GM19468 (cell line): Measurements from ENCODE around the gene UNC119B.

Experiments used
- ATAC-seq: cut with Tn5 transposase; IDR thresholded peaks from one replicate; pipeline ENCODE4 v1.9.1; 2021; ENCODE audit warnings: mild to moderate bottlenecking, moderate library complexity, moderate number of reproducible peaks; ENCODE audit not compliant: unreplicated experiment; ENCODE audit errors: extremely low read depth

The UNC119B gene

DNA sequence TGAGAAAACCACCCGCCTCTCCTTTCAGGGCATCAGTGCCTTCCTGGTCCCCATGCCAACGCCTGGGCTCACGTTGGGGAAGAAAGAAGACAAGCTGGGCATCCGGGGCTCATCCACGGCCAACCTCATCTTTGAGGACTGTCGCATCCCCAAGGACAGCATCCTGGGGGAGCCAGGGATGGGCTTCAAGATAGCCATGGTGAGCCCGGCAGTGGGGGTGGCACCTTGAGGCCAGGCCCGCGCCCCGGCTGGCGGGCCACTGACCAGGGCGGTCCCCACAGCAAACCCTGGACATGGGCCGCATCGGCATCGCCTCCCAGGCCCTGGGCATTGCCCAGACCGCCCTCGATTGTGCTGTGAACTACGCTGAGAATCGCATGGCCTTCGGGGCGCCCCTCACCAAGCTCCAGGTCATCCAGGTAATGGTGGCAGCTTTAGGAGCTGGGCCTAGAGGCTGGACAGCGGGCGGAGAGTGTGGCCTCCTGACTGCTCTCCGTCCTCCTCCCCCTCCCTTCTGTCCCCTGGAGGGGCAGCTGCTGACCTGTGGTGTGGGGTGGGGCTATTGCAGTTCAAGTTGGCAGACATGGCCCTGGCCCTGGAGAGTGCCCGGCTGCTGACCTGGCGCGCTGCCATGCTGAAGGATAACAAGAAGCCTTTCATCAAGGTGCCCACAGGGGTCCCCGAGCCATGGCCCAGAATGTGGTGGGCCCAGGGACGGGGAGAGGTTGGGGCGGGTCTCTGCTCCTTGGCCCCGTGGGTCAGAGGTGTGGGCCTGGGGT, 28.2 kb downstream of the UNC119B start:
- ATAC-seq = no peak

DNA sequence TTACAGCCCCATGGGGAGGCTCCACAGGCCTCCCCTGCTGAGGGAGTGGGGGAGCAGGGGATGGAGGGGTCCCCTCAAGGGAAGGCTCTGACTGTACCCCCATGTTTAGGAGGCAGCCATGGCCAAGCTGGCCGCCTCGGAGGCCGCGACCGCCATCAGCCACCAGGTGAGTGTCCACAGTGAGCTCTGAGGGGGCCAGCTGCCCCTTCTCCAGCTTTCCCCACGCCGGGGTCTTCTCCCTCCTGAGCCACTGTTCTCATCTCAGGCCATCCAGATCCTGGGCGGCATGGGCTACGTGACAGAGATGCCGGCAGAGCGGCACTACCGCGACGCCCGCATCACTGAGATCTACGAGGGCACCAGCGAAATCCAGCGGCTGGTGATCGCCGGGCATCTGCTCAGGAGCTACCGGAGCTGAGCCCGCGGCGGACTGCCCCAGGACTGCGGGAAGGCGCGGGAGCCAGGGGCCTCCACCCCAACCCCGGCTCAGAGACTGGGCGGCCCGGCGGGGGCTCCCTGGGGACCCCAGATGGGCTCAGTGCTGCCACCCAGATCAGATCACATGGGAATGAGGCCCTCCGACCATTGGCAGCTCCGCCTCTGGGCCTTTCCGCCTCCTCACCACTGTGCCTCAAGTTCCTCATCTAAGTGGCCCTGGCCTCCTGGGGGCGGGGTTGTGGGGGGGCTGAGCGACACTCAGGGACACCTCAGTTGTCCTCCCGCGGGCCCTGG, 28.9 kb downstream of the UNC119B start:
- no peak for ATAC-seq

DNA sequence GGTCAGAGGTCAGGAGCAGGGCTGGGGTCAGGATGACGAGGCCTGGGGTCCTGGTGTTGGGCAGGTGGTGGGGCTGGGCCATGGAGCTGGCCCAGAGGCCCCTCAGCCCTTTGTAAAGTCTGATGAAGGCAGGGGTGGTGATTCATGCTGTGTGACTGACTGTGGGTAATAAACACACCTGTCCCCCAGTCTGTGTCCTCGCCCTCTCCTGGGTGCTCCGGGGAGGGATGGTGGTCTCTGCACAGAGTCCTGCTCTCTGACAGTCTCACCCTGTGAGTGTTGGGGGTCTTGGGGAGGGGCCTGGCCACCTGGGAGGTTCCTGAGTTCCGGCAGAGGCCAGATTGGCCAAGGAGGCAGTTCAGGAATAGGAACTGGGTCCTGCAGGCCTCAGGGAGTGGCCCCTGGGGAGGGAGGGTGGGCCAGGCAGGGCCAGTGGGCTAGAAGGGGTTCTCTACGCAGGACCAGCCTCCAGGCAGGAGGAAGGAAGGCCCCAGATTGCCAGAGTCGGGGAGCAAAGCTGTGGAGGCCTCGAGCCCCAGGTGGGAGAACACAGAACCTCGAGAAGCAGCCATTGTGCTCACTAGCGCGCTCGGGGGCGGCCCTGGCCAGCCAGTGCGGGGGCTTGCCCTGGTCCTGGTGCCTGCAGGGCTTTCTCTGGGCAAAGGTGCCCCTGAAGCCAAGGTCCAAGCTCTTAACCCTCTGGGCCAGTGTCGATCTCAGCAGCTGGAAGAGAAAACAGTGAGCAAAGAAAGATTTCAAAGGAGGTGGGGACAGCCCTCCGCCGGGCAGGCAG, 29.8 kb downstream of the UNC119B start:
- ATAC-seq = no peak

DNA sequence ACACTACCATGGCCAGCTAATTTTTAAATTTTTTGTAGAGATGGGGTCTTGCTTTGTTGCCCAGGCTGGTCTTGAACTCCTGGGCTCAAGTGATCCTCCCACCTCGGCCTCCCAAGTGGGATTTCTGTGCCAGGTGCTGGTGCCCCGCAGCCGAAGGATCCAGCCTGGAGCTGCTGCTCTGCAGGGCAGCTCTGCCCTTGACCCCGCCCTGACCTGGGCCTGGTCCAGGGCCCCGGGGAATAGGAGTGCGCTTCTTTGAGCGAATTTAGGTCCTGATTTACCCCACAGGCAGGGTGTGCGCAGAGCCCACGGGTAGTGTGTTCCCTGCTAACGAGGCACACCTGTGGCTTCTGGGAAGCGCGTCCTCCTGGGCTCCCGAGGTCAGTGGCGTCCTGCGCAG, 30.6 kb downstream of the UNC119B start:
- no peak for ATAC-seq

DNA sequence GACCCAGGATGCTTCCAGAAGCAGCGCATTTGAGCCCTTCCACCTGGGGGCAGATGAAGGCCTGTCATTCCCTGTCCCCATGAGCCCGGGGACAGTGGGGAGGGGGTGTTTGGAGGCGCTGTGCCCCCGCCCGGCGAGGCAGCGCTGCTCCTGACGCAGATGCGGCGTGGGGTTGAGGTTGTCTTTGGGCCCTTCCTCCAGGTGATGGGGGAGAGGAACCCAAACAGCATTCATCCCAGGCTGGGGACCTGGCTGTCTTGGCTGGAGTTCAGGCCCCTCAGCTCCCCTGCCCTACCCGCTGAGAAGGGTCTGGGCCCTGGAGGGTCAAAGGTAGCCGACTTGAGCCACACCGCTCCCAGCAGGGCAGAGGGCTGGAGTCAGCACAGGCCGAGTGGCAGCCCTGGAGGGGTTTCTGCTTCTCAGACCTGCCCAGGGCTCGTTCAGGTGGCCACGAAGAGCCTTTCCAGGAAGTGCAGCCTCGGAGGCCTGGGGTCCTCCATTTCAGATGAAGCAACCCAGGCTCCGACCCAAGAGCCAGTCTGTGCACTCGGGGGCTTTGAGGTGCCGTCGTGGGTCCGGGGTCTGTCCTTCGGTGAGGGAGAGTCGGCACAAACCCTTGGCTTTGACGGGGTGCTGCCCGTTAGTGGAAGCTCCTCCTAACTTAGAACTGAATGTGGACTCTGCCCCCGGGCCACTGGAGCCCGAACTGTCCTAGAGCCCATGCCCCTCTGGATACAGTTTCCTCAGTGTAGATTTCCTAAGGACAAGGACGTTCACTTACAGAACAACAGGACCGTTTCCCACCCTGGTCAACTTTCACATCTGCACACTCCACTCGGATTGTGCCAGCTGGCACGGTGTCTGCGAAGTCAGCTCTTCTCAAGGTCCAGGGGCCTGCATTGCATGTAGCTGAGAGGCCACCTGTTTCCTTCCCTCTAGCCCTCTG, 31.5 kb downstream of the UNC119B start:
- no peak for ATAC-seq

DNA sequence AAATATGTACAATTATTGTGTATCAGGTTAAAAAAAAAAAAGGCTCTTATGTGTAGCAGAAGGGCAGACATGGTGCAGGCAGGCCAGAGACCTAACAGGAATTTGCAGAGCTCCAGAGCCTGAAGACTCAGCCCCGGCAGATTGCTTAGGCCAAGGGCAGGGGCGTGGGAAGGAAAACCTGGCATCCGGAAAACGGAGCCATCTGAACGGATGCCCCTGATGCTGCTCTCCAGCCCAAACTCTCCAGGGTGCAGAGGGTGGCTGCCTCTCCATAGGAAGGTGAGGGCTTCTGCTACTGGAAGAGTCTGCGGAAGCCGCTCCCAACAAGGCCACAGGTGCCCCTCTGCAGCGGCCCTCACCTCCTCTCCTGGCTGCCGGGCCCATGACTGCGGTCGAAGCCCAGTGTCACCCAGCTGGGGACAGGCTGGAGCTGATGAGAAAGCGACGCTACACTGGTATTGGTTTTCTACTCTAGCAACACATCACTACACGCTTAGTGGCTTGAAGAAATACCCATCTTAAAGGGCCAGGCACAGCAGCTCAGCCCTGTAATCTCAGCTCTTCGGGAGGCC, 34.8 kb downstream of the UNC119B start:
- no peak for ATAC-seq

DNA sequence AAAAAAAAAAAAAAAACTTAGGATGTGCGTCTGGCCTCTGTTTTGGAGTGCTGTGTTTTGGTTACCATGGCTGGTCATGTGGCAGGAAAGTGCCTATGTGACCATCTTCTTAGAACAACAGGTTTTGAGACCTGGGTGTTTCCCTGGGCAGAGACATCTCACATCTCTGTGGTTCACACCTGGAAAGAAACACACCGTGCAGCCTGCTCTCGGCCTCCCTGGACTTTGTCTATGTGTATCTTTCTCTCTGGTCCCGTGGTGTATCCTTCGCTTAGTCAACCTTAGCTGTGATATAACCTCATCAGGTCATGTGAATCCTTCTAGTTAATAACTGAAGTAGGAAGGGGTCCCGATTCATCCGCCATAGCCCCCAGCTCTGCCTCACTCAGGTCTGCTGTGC, 38.0 kb downstream of the UNC119B start:
- no peak for ATAC-seq

DNA sequence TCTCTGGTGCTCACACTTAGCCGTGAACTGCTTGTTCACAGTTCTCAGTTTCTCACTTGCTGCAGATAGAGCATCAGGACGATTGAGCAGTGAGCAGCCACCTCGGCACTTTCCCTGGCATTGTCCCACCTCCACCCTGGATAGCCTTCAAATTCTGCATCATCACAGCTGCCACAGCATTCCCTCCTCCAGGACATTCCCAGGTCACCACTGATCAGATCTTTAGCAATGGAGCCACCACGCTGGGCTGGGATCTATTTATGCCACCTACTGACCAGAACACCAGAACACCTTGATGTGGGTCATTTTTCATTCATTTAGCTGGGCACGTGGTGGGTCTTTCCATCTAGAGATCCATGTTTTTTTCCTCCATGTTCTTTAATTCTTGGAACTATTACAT, 39.0 kb downstream of the UNC119B start:
- ATAC-seq = no peak

DNA sequence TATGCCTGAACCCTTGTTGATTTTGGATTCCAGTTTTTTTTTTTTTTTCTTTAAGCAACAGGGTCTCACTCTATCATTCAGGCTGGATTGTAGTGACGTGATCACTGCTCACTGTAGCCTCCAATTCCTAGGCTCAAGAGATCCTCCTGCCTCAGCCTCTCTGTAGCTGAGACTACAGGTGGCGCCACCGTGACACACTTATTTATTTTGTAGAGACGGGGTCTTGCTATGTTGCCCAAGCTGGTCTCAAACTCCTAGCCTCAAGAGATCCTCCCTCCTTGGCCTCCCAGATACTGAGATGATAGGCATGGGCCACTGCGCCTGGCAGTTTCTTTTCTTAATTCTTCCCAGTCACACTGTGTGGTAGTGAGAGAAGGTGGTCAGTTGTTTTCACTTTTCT, 40.5 kb downstream of the UNC119B start:
- ATAC-seq = no peak

DNA sequence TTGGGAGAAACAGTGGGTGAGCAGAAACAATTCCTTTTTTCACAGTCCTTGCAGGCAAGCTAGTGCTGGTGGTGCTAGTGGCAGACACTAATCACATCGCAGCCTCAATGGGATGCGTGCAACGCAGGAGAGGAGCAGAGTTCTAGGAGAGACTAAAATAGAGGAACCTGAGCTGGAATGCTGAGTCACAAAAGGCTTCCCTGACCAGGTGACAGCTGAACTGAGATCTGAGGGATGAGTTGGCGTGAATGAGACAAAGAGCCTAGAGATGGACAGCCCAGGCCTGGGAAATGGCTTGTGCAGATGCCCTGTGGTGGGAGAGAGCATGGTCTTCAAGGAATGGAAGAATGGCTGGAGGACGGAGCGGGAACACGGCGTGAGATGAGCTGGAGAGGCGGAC, 41.1 kb downstream of the UNC119B start:
- ATAC-seq = no peak

DNA sequence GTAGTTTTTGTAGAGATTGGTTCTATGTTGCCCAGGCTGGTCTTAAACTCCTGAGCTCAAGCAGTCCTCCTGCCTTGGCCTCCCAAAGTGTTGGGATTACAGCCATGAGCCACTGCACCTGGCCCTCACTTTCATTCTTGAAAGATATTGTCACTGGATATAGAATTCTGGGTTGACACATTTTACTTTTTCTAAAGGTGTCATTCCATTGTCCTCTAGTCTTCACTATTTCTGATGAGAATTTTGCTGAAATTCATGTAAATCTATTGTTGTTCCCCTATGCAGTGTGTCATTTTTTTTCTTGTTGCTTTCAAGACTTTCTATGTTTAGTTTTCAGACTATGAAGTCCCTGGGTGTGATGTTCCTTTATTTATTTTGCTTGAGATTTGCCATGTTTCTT, 44.5 kb downstream of the UNC119B start:
- ATAC-seq = no peak

DNA sequence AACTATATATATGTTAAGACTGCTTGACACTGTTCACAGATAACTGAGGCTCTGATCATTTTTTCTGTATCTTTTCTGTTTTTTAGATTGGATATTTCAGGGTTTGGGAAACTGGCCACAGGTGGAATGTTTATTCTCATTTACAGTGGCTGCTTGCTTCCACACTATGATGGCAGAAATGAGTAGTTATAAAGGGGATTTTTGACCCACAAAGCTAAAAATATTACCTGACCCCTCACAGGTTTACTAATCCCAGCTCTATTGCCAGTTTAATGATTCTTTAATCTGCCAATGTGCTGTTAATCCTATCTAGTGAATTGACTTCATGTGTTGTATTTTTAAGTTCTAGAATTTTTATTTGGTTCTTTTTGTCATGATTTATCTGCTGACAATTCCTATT, 45.0 kb downstream of the UNC119B start:
- ATAC-seq = no peak

DNA sequence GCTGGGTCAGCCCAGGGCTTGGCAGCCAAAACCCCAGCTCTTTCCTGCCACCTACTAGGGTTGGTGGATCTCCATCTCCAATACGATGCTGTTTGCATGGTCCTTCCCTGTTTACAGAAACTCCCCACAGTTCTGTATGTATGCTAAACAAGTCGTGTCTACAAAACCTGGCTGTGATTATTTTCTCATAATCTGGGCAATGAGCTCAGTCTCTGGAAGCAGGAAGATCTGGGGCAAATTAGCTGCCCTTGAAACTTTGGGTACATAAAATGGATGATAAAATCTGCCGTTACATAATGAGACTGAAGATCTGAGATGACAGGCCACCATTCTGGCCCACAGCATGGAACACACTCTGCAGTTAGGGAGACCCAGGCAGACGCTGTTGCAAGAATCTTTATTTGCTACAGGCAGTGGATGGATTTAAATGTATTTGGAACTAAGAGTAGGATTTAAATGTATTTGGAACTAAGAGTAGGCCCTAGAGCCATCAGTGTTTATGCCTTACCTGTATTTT, 47.0 kb downstream of the UNC119B start:
- no peak for ATAC-seq

DNA sequence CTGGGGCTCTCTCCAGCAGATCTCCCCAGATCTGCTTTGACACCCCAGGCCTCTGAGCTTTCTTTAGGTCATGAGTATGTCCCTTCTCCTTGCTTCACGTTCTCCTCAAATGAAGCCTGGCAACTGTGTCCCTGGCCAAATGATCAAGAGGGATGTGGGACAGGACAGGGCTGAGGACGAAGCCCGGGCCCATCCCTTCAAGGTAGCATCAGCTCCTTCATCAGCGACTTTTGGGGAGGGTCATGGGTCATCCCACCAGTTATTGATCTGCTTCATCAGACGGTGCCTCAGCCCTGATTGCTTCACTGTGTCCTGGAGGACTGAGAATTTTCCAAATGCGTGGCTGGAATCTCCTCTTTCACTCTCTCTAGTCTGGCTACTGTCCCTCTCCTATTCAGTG, 47.7 kb downstream of the UNC119B start:
- ATAC-seq = no peak

DNA sequence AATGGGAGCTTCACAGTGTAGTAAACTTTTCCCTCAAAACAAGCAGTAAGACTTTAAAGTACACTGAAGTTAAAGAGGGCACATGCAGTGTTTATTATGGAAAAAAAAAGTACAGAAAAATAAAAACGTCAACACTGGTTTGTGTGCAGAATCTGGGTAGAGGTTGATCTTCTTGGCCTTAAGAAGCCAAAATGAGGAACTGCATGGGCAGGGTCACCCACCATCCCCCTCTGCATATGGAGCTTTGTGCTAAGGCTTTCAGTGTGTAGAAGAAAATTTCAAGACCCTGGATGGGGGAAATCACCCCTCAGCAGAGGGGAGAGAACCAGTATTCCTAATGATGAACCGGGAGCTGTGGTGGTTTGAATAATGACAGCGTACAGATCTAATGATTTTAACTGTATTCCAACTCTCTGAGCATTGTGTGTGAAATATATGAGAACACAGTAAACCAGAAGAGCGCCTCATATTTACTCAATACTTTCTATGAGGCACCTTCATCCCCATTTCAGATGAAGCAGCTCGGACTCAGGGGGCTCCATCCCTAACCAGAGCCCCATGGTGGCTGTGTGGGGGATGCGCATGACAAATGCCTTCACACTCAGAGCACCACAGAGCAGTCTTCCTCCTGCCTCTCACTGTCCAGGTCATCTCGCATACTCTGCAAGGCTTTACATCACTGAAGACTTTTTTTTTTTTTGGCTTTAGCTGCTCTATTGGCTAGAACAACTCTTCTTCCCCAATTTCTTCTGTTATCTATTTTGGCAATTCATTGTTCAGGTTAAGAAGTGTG, 48.7 kb downstream of the UNC119B start:
- no peak for ATAC-seq

DNA sequence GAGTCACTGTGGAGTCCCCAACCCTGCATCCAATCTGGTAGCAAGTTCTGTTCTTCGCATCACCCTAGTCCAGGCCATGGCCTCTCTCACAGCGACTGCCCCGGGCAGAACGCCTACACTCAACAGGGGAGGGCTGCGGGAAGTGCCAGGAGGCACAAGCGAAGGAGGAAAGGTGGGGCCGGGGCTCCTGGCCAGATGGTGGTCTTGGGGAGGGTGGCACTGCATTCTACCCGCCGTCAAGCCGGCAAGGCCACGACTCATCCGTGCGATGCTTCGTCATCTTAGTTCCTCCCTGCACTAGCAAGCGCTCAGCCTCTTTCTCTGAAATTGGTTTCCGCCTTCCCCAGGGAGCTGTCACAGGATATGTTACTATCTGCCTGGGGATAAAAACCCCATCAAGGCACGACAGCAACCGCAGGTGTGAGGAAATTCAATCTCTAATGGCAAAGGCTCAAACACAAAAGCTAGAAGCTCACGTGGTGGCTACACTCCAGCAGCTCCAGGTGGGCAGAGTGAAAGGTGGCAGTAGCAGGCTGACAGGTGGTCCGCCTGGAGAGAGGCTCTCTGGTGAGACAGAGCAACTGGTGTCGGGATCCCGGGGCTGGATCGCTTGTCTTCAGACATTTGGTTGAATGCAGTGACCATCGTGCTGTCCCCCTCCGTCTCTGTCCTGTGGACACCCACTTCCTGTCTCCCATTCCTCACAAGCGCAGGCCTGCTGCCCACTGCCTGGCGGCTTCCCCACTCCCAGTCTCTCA, 49.5 kb downstream of the UNC119B start:
- ATAC-seq = no peak

DNA sequence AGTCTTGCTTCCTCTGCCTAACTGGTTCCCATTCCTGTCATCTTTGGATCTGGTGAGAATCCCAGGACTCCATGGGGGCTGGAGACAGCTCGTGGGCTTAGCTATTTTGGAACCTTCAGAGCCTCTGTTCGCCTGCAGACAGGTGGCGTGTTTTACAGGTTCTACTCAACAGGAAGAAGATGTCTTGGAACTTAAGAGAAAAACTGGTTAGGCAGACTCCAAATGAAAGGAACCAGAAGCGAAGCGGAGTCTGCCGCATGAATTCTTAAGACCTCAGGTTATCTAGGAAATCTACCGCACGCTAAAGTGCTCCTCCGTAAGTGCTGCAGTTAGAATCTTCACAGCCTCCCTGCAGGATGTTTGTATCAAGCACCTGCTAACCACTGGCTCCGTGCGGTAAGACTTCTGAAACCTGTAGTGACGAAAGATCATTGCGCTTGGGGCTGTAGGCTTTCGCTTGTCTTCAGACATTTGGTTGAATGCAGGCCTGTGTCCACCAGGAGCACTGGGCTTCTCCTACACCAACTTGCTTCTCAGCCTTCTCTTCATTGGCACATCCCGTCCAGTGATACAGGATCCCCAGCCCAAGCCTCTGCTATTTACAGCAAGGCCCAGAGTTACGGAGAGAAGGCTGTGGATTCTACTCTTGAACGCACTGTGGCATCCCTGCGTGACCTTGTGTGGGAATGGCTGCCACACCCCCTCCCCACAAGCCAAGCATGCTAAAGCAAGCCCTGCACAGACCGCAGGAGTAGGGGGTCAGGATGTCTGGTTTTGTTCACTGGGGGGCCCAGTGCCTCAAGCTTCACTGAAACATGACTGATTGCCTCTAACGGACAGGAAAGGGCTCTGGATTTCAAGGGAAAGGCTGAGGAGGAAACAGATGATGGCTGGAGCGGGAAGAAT, 50.3 kb downstream of the UNC119B start:
- no peak for ATAC-seq
